Activated T-cell treated with anti-CD3 and anti-CD28 coated beads, Interleukin-2, amount 50 U/mL, for 24 hours (primary cell): Measurements from ENCODE around the gene URGCP.

ENCODE experiments used
- DNase-seq: peaks from one replicate; pipeline ENCODE4 v3.0.0-alpha.2; 2020
- H3K27ac Mint-ChIP-seq: 2 replicates; pipeline ENCODE4 v1.8.0; 2020; ENCODE audit warnings: mild to moderate bottlenecking, mixed read lengths
- H3K27me3 Mint-ChIP-seq: 2 replicates; pipeline ENCODE4 v1.8.0; 2020; ENCODE audit warnings: mixed read lengths
- H3K36me3 Mint-ChIP-seq: 2 replicates; pipeline ENCODE4 v1.8.0; 2020; ENCODE audit warnings: low read depth, mixed read lengths
- H3K4me1 Mint-ChIP-seq: 2 replicates; pipeline ENCODE4 v1.8.0; 2020; ENCODE audit warnings: low read depth, mixed read lengths
- H3K4me3 Mint-ChIP-seq: 2 replicates; pipeline ENCODE4 v1.8.0; 2020; ENCODE audit warnings: mild to moderate bottlenecking, moderate library complexity, mixed read lengths
- H3K9me3 Mint-ChIP-seq: 2 replicates; pipeline ENCODE4 v1.8.0; 2020; ENCODE audit warnings: mixed read lengths

URGCP gene

GRCh38 chr7:43872406-43873110 lies 33.8 kb downstream of the URGCP start:
- H3K27me3 Mint-ChIP-seq, result no peaks in the 10 kb centered on the region
- no peak for DNase-seq
- H3K4me3 Mint-ChIP-seq, result no peak overlapping the region
- H3K36me3 Mint-ChIP-seq, result peaks cover 45% of the 10 kb centered on the region
- no peaks in the 10 kb centered on the region for H3K9me3 Mint-ChIP-seq
- H3K4me1 Mint-ChIP-seq, result peaks cover 33% of the 10 kb centered on the region
- H3K27ac Mint-ChIP-seq, result no peak overlapping the region

- DNase-seq, result no peak
- Mint-ChIP-seq H3K4me3 (no peak overlapping the region), H3K9me3 (no peaks in the 10 kb centered on the region), H3K27me3 (no peaks in the 10 kb centered on the region), H3K36me3 (peaks cover 44% of the 10 kb centered on the region), H3K27ac (no peak overlapping the region), H3K4me1 (peaks cover 35% of the 10 kb centered on the region)
Measured at GRCh38 chr7:43871064-43871463, 35.3 kb downstream of the URGCP start.

GRCh38 chr7:43870316-43870715 lies 36.1 kb downstream of the URGCP start:
- Mint-ChIP-seq H3K27me3 (no peaks in the 10 kb centered on the region), H3K27ac (peak overlapping the region; percentile 95), H3K9me3 (no peaks in the 10 kb centered on the region), H3K4me1 (peaks cover 35% of the 10 kb centered on the region), H3K36me3 (peaks cover 44% of the 10 kb centered on the region), H3K4me3 (peak overlapping the region; percentile 83)
- no peak for DNase-seq

- peak overlapping the region; percentile 95 for H3K27ac Mint-ChIP-seq
- no peaks in the 10 kb centered on the region for H3K27me3 Mint-ChIP-seq
- peak overlapping the region; percentile 83 for H3K4me3 Mint-ChIP-seq
- H3K36me3 Mint-ChIP-seq, result peaks cover 44% of the 10 kb centered on the region
- no peaks in the 10 kb centered on the region for H3K9me3 Mint-ChIP-seq
- no peak for DNase-seq
- peaks cover 35% of the 10 kb centered on the region for H3K4me1 Mint-ChIP-seq
Measured at GRCh38 chr7:43869867-43870240, 36.5 kb downstream of the URGCP start.

GRCh38 chr7:43869006-43869866 lies 37.2 kb downstream of the URGCP start, which contains the start of gene MRPS24:
Gene MRPS24, minus strand, starts transcription at chr7:43869517. Its CDS starts 22 bp downstream, at chr7:43869495.
- Mint-ChIP-seq H3K9me3 (no peaks in the 10 kb centered on the region), H3K4me1 (peaks cover 35% of the 10 kb centered on the region), H3K27ac (peak within 1 kb of the TSS; percentile 95), H3K27me3 (no peaks in the 10 kb centered on the region), H3K36me3 (peaks cover 41% of the 10 kb centered on the region), H3K4me3 (peak within 1 kb of the TSS; percentile 83)
- peak; percentile 96 for DNase-seq

- no peaks in the 10 kb centered on the region for H3K9me3 Mint-ChIP-seq
- H3K27me3 Mint-ChIP-seq, result no peaks in the 10 kb centered on the region
- H3K36me3 Mint-ChIP-seq, result peaks cover 41% of the 10 kb centered on the region
Measured at GRCh38 chr7:43868681-43869005, 37.8 kb downstream of the URGCP start.

GRCh38 chr7:43868181-43868580 lies 38.2 kb downstream of the URGCP start:
- H3K27ac Mint-ChIP-seq, result peak overlapping the region; percentile 95

More at GRCh38 chr7:43868681-43869005, 37.8 kb downstream of the URGCP start:
- no peak for DNase-seq
- peak overlapping the region; percentile 83 for H3K4me3 Mint-ChIP-seq
- H3K27ac Mint-ChIP-seq, result peak overlapping the region; percentile 95
- peaks cover 35% of the 10 kb centered on the region for H3K4me1 Mint-ChIP-seq

GRCh38 chr7:43865277-43865676 lies 41.1 kb downstream of the URGCP start:
- Mint-ChIP-seq H3K9me3 (no peaks in the 10 kb centered on the region), H3K4me1 (peaks cover 21% of the 10 kb centered on the region), H3K4me3 (no peak overlapping the region), H3K27me3 (no peaks in the 10 kb centered on the region), H3K27ac (no peak overlapping the region), H3K36me3 (peaks cover 41% of the 10 kb centered on the region)
- no peak for DNase-seq

More at GRCh38 chr7:43868181-43868580, 38.2 kb downstream of the URGCP start:
- Mint-ChIP-seq H3K4me1 (peaks cover 34% of the 10 kb centered on the region), H3K36me3 (peaks cover 41% of the 10 kb centered on the region), H3K27me3 (no peaks in the 10 kb centered on the region), H3K9me3 (no peaks in the 10 kb centered on the region), H3K4me3 (peak overlapping the region; percentile 83)
- no peak for DNase-seq

- Mint-ChIP-seq H3K4me1 (peaks cover 12% of the 10 kb centered on the region), H3K36me3 (peaks cover 39% of the 10 kb centered on the region)
Measured at GRCh38 chr7:43864126-43864525, 42.3 kb downstream of the URGCP start.

GRCh38 chr7:43856996-43857395 lies 49.4 kb downstream of the URGCP start:
- H3K4me3 Mint-ChIP-seq, result no peak overlapping the region
- no peaks in the 10 kb centered on the region for H3K36me3 Mint-ChIP-seq
- H3K27ac Mint-ChIP-seq, result no peak overlapping the region
- no peaks in the 10 kb centered on the region for H3K4me1 Mint-ChIP-seq
- H3K27me3 Mint-ChIP-seq, result no peaks in the 10 kb centered on the region
- H3K9me3 Mint-ChIP-seq, result no peaks in the 10 kb centered on the region
- no peak for DNase-seq

More at GRCh38 chr7:43864126-43864525, 42.3 kb downstream of the URGCP start:
- Mint-ChIP-seq H3K27me3 (no peaks in the 10 kb centered on the region), H3K27ac (no peak overlapping the region), H3K4me3 (no peak overlapping the region), H3K9me3 (no peaks in the 10 kb centered on the region)
- DNase-seq, result no peak

- Mint-ChIP-seq H3K4me3 (no peak overlapping the region), H3K27ac (no peak overlapping the region), H3K4me1 (no peaks in the 10 kb centered on the region), H3K9me3 (no peaks in the 10 kb centered on the region), H3K27me3 (no peaks in the 10 kb centered on the region), H3K36me3 (no peaks in the 10 kb centered on the region)
- no peak for DNase-seq
Measured at GRCh38 chr7:43856316-43856715, 50.1 kb downstream of the URGCP start.

GRCh38 chr7:43855176-43855575 lies 51.2 kb downstream of the URGCP start:
- Mint-ChIP-seq H3K36me3 (no peaks in the 10 kb centered on the region), H3K9me3 (no peaks in the 10 kb centered on the region), H3K27ac (no peak overlapping the region), H3K27me3 (no peaks in the 10 kb centered on the region), H3K4me1 (no peaks in the 10 kb centered on the region), H3K4me3 (no peak overlapping the region)
- DNase-seq, result no peak

- no peaks in the 10 kb centered on the region for H3K36me3 Mint-ChIP-seq
- no peak overlapping the region for H3K4me3 Mint-ChIP-seq
- no peaks in the 10 kb centered on the region for H3K9me3 Mint-ChIP-seq
- H3K4me1 Mint-ChIP-seq, result no peaks in the 10 kb centered on the region
- no peak overlapping the region for H3K27ac Mint-ChIP-seq
- no peak for DNase-seq
- H3K27me3 Mint-ChIP-seq, result peaks cover 3% of the 10 kb centered on the region
Measured at GRCh38 chr7:43851805-43852204, 54.6 kb downstream of the URGCP start.

- Mint-ChIP-seq H3K4me3 (no peak overlapping the region), H3K9me3 (no peaks in the 10 kb centered on the region), H3K4me1 (no peaks in the 10 kb centered on the region), H3K27ac (no peak overlapping the region), H3K27me3 (peaks cover 6% of the 10 kb centered on the region), H3K36me3 (no peaks in the 10 kb centered on the region)
- no peak for DNase-seq
Measured at GRCh38 chr7:43850348-43851116, 55.9 kb downstream of the URGCP start.
